GM21786 (cell line): ENCODE data around the gene SHKBP1.

Experiments
- ATAC-seq: cut with Tn5 transposase; IDR thresholded peaks from one replicate; pipeline ENCODE4 v1.9.1; 2021; ENCODE audit not compliant: unreplicated experiment

Gene SHKBP1

GRCh38 chr19:40600570-40601133 is 24.0 kb downstream of the SHKBP1 start:
- no peak for ATAC-seq

GRCh38 chr19:40601134-40601974 is 24.7 kb downstream of the SHKBP1 start, which contains the start of gene LTBP4:
Gene LTBP4, plus strand, starts transcription at chr19:40601369. Its CDS starts 19 bp downstream, at chr19:40601388.
- ATAC-seq: no peak

- no peak for ATAC-seq
Observed at GRCh38 chr19:40603071-40603388, 26.4 kb downstream of the SHKBP1 start.

- peak; percentile 75 for ATAC-seq
Observed at GRCh38 chr19:40603389-40604170, 26.9 kb downstream of the SHKBP1 start.

- no peak for ATAC-seq
Observed at GRCh38 chr19:40604171-40604646, 27.5 kb downstream of the SHKBP1 start.

- ATAC-seq: no peak
Observed at GRCh38 chr19:40604647-40605215, 28.1 kb downstream of the SHKBP1 start.

- peak; percentile 20 for ATAC-seq
Observed at GRCh38 chr19:40605216-40605971, 28.7 kb downstream of the SHKBP1 start.

GRCh38 chr19:40607311-40608239 is 30.9 kb downstream of the SHKBP1 start:
- no peak for ATAC-seq

GRCh38 chr19:40608240-40608621 is 31.6 kb downstream of the SHKBP1 start:
- ATAC-seq: no peak

- no peak for ATAC-seq
Observed at GRCh38 chr19:40608957-40609356, 32.3 kb downstream of the SHKBP1 start.

- peak; percentile 41 for ATAC-seq
Observed at GRCh38 chr19:40609561-40610395, 33.1 kb downstream of the SHKBP1 start.

GRCh38 chr19:40610396-40611064 is 33.9 kb downstream of the SHKBP1 start:
- ATAC-seq: no peak

- no peak for ATAC-seq
Observed at GRCh38 chr19:40611096-40611495, 34.4 kb downstream of the SHKBP1 start.

- no peak for ATAC-seq
Observed at GRCh38 chr19:40611900-40612698, 35.4 kb downstream of the SHKBP1 start.

GRCh38 chr19:40612831-40613689 is 36.4 kb downstream of the SHKBP1 start:
- no peak for ATAC-seq
